Islet precursor cell (in vitro differentiated cells): Measurements from ENCODE around the gene STX18.
A peak's percentile ranks its signal among the peaks of the same experiment; 100 is the strongest.

ENCODE experiments used
- DNase-seq: peaks from one replicate; pipeline ENCODE4 v3.0.0-alpha.2; 2018

Gene STX18

DNA sequence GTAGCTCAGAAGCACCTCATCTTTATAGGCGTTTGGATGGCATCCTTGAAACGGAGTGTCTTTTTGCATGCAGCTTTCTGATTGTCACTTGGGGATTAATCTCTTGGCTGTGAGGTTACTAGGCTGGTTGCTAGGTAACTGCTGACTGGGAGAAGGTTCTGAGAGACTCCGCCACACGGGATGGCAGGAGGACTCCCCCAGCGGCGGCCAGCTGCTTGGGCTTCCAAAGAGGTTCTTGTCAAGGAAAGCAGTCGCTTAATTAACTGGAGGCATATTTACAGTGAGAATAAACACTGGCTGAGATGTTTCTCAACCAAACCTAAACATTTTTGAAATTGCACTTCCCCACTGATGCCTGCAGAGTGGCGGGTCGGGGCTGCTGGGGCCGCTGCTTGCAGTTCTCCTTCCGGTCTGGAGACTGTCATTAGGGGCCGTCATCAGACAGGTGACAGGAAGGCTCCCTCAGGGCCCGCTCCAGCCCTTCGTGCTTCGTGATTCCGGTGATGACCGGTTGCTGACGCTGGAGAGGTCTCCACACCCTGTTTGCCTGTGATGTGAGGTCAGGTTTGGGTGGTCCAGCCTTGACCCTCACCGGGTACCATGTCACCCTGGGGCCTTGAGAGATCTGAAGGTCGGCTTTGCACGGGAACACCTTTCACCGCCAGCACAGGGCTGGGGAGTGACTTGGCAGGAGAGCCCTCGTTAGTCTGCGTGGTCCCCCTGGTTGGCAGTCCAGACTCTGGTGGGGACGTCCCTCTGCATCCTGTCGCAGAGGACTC lies 145.8 kb downstream of the STX18 start:
- no peak for DNase-seq

DNA sequence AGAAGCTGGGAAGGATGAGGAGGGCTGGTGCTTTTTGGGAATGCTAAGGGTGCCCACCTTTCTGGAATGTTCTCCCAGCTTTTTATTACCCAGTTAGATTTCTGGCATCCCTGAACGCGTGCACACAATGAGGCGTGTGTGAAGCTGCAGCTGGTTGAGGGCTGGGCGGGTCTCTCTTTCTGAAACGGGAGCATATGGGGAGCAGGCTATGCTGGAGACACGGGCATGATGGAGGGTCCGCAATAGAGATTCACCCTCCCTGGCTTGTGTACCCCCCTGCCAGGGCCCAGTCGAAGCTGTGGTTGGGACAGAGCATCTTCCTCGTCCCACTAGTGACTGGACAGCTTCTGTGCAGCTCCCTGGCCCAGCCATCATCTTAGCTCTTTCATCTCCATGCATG lies 146.5 kb downstream of the STX18 start:
- DNase-seq: no peak

DNA sequence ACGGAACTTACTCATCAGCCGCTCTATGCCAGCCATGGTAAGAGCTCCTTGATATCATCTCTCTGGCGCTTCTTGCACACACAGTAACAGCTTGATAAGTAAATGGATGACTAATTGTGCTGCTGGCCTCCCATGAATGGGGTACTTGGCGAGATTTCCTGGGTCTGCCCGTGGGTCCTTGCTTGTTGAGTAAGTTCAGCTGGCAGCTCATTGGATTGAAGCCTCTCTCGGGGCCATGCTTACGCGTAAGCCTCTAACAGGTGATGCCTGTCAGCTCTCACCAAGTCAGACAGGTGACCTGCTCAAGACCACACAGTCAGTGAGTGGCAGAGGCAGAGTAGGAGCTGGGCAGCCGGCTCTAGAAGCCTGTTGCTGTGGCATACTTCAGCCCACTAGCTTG lies 147.2 kb downstream of the STX18 start:
- no peak for DNase-seq

DNA sequence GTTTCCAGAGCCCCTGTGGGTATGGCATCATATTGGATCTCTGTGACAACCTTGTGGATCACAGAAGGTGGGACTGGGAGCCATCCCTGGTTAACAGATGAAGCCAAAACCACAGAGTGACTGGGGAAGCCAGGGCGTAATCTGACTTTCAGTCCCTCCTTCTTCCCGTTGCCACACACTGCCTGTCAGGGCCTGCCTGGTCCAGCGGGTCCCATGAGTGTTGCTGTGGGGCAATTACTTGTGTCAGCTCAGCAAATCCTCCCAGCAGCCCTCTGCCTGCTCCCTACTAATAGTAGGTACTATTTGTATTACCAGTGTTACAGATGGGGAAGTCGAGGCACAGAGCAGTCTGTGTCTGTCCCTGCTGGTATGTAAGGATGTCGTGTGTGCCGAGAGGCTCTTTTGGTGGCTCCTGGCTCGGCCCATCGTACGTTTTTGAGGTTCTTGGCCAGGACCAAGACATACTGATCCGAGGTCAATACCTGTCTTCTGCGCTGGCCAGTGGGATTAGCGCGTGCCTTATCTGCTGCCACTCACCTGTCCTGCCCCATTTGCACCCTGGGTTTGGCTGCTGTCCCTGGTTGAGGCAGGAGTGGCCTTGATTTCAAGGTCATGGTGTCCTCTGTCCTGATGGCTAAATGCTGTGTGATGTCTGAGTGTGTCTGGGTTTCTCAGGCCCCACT lies 149.2 kb downstream of the STX18 start:
- peak; percentile 52 for DNase-seq

GRCh38 chr4:4391866-4392265 lies 150.0 kb downstream of the STX18 start:
- no peak for DNase-seq

DNA sequence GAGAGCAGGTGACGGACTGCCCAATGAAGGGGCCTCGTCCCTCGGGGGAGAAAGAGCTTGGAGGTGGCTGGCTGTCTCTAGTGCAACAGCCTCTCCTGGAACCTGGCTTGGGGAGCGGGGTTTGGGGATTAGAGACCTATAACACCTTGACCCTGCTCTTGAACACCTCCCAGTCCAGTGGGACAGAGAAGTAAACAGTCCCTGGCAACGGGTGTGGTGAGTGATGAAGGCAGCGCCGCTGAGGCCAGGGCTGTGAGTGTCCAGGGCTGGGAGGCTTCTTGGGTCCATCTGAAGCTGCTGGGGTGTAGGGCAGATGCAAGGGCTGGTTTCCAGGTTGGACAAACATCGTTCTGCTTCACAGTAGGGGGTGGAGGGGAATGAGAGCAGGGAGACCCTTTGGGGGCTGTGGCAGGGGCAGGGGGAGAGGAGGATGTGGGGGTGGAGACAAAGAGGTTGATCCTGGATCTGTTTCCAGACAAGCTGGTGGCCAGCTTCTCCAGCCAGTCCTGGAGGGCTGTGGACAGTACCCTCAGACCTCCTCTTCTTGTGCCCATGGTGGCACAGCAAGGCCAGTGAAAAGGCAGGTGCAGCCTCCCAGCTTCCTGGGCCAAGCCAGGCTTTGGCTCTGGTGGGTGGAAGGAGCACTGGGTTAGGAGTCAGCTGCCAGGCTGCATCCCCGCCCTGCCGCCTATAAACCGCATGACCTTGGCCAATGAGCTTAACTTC lies 151.2 kb downstream of the STX18 start:
- DNase-seq: no peak

DNA sequence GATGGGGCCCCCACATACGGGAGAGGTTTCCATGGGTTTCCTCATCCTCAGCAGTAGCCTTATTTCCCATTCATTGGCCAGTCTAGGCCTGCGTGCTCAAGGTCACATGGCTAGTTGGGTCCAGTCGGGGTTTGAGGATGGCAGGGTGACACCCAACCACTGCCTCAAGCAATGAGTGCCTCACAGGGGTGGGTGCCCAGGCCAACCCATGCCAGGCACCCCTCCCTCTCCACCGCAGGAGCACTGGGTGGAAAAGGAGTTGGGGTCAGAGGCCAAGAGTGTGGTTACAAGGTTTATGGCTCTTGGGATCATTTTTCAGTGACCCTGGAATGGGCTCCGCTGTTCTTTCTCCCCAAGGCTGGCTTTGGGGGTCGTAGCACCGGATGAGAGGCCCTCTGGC lies 151.8 kb downstream of the STX18 start:
- DNase-seq: no peak

DNA sequence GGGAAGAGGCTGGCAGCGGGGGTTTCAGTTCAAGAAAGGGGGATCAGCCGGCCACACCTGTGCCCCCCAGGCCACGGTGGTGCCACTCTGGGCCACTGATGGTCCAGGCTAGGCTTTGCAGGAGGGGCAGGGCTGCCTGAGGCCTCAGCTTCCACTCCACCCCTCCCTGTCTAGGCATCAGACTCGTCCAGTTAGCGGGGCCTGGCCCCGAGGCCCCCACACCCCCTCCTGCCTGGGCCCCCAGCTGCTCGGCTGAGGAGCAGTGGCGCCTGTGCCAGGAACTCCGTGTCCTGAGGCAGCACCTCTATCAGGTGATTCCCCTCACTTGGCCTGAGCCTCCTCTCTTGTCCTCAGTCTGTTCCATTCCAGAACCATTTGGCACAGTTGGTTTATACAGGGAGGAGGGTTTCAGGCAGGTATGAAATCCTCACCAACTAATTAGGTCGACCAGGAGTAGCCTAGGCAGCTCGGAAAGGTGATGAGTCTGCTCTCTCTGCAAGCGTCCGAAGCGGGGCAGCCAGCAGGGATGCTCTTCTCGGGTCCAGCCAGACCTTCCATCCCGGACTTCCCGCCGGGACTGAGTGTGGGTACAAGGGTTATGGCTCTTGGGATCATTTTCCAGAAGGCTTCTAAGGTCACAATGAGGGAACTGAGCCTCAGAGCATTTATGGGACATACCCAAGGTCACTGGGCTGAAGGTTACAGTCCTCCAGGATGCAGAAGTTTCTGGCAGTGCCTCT lies 152.8 kb downstream of the STX18 start:
- no peak for DNase-seq

DNA sequence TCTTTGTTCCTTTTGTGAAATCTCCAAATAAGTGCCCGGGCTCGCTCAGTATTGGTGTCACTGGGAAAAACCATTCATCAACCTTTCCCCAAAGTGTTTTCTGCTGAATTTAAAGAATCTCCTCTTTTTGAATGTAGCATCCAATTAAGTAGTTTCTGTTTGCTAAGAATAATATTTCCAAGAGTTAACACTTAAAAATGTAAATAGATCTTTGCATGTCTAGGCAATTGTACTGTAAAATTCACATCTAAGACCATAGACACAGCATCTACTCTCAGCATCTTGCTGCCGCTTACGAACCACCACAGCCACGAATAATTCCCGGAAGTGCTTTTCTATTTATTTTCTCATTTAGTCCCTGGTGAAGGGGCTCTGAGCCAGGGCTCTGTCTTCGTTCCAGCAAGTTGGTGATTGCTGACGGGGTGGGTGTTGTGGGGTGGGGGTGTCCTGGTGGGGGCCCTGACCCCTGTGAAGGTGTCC lies 153.5 kb downstream of the STX18 start:
- DNase-seq: no peak

DNA sequence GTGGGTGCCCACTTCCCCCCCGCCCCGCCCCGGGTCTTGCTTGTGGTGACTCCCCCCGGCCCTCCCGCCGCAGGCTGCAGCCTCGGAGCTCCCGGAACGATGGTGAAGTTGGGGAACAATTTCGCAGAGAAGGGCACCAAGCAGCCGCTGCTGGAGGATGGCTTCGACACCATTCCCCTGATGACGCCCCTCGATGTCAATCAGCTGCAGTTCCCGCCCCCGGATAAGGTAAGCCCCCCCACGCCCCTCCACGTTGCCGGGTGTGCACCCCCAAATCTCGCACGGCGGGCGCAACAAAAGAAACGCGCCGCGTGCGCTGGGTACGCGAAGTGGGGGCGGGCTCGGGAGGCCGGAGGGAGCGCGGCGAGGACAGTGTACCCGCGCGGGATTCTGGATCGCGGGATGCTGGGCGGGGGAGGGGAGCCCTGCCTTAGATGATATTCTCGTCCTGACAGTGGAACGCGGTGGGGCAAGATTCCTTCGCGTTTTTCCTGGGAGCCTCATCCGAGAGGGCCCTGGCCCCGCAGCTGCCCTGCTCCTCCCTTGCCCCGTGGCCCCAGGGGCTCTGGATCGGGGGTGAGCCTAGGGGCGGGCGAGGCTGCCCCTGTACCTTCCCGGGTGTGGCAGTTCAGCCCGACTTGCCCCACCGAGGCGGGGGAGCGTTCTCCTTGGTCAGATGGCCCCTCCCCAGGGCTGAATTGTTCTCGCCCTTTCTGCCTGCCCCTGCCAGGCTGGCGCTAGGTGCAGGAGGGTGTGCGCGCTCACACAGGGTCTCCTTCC lies 154.1 kb downstream of the STX18 start:
- no peak for DNase-seq

DNA sequence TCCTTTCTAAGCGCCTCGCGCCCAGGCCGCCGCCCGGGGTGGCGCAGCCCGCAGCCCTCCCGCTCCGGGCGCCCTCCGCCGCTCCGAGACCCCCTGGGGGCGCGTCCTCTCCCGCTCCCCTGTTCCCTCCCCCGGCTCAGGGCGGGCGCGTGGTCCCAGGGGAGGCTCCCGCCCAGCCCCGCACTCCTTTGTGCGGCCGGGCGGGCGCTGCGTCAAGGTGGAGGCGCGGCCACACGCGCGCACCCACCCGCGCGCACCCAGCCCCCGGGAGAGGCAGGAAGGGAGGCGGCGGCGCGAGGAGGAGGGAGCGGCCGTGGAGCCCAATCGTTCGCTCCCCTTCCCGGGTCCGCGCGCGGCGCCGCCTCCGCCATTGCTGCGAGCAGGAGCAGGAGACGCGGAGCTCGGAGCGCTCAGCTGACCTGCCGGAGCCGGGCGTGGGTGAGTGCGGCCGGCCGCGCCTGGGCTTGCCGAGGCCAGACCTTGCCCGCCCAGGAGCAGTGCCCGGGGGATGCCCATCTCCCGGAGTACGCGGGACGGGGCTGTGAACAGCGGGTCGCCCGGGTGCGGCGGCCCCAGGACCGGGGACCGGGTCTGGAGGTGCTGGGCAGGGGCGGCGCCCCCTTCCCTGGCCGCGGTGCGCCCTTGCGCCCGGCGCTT lies 155.0 kb downstream of the STX18 start, which contains the start of gene NSG1:
TSS of gene NSG1 (plus strand) at position 367 of the 657 bp plus-strand sequence. CDS start 528 bp downstream, outside the sequence.
- peak; percentile 79 for DNase-seq

DNA sequence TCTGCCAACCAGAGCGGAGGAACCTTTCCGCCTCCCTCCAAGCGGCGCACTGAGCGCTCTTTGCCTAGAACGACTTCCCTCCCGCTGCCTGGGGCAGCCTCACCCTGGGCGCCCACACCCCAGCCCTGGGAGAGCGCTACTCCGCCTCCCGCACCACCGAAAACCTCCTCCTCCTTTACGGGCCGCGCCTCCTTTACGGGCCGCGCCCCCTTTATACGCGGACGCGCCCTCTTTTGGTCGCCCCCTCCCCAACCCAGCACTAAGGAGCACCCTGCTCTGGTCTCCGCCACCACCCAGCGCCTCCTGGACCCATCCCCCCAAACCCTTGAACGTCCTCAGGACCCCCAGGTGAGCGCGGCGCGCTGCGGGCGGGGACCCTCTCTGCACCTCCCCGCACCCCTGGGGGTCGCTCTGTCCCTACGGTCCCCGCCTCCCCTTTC lies 155.5 kb downstream of the STX18 start:
- DNase-seq: peak; percentile 71

- DNase-seq: no peak
These were observed 156.0 kb downstream of the STX18 start for GRCh38 chr4:4385729-4386295.

GRCh38 chr4:4384837-4385236 lies 157.0 kb downstream of the STX18 start:
- peak; percentile 89 for DNase-seq

DNA sequence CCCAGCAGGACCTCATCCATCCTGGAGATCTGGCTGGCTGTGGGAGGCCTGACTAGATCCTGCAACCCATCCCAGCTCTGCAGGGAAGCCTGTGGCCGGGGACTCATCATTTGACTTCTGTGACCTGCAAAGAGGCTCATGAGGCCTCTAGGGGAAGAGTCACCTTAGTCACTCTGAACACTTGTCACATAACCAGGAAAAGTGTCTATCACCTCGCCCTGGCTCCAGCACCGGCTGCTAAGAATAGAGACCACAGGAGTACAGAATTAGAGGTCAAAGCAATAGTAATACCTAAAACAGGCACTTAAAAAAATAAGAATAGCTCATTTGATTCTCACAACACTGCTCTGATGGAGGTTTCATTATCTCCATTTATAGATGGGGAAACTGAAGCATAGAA lies 158.8 kb downstream of the STX18 start:
- DNase-seq: no peak

DNA sequence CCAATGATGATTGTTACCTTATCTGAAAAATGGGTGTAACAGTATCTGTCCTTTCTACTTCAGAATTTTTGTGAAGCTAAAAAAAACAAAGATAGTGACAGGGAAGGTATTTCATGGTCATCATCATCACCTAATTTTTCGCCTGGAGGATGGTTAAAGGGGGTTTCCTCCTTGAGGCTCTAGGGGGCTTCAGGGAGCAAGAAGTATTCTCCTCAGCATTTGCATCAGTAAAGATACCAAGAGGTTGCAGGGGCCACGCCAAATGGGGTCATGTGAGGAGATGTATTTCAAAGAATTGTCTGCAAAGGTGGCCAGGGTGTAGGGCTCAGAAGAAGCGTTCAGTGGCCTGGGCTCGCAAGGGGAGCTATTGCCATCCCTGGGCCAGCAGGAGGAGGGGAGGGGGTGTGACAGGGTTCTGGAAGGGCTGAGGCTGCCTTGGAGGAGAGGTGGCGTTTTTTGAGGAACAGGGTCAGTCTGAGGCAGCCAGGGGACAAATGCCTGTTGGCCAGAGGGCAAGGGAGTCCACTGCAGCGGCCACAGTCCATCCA lies 162.2 kb downstream of the STX18 start:
- no peak for DNase-seq

GRCh38 chr4:4377732-4378460 lies 164.0 kb downstream of the STX18 start:
- DNase-seq: peak; percentile 67

- no peak for DNase-seq
These were observed 164.7 kb downstream of the STX18 start for GRCh38 chr4:4377191-4377590.

GRCh38 chr4:4376074-4376473 lies 165.8 kb downstream of the STX18 start:
- DNase-seq: no peak
